HFF-Myc (cell line): ENCODE results near the gene INPP5A.

Experiments
- DNase-seq: peaks from one replicate; pipeline ENCODE4 v3.0.0-alpha.2; 2011; ENCODE audit warnings: low read depth; ENCODE audit errors: extremely low read depth
- H3K4me3 ChIP-seq: replicated peaks from 2 replicates; pipeline ENCODE4 v1.5.1; 2011; ENCODE audit warnings: low read depth, mild to moderate bottlenecking, control low read depth, low read length
- CTCF ChIP-seq: IDR thresholded peaks from 2 replicates; pipeline ENCODE4 v1.5.1; 2012; ENCODE audit warnings: mild to moderate bottlenecking, low read depth, low read length, control low read depth; ENCODE audit errors: missing control alignments

The INPP5A gene

DNA sequence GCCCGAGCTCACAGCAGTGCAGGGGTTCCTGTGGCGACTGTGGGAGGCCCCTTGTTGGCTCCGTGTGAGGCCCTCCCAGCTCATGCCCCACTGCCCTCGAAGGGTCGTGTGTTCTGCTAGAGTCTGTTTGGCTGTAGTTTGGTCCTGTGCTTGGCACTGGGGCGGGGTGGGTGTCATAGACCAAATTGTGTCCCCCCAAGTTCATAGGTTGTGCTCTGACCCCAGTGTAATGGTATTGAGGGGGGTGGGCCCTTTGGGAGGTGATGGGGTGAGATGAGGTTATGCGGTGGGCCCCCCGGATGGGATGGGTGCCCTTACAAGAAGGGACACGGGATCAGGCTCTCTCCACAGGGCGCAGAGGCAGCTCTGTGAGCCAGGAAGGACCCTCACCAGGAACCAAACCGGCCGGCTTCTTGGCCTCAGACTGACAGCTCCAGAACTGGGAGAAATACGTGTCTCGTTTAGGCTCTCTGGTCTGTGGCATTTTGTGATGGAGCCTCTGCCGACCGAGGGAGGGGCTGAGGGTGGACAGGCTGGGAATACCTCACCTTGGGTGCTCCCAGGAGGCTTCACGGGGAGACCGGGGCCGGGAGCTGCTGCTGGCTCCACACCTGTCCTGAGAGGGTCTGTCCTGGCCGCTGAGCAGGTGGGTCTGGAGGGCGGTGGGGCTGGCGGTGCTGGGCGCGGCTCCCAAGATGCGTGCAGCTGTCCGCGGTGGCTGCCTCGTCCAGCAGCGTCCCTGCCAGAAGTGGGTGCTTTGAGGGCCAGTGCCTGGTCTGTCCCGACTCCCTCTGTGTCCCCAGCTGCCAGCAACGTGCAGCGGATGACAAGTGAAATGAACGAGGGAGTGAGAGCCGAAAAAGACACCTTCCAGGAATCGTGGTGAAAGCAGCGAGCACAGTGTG is 89.4 kb downstream of the INPP5A start:
- TF ChIP-seq CTCF: no peak
- H3K4me3 ChIP-seq: no peak overlapping the region
- DNase-seq: no peak

DNA sequence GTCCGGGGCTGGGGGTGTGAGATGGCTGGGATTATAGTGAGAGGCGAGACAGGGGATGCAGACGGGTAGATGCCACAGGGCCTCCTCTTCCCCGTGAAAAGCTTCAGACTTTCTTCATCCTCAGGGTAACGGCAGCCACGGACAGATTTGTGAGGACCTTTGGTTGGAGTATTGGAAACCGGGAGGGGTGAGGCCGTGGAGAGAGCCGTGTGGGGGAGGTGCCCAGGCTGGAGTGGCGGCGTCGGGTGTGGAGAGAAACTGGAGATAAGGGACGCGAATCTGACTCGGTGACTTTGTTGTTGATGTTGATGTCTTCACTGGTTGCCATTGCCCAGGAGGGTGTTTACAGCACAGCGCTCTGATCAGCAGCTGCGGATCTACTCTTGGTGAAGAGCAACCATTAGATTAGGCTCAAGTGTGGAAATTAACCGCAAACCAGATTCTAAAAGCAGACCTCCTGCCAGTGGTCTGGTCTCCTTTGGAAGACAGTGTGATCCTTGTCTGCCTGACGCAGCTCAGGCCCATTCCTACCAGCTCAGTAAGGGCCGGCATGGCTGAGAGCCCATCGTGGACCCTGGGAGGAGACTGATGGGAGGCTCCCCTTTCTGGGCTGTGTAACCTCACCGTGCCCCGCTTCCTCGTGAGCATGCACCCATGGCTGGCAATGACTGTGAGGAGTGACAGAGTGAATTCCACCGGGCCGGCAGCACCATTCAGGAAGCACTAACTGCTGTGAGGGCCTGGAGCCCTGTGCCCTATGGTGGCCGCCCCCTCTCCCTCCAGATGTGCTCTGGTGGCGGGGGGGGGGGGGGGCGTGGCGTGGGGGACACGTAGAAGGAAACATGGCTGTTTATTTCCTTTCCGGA is 90.3 kb downstream of the INPP5A start:
- TF ChIP-seq CTCF: no peak
- peak; percentile 7 for DNase-seq

GRCh38 chr10:132628966-132629900 is 91.6 kb downstream of the INPP5A start:
- H3K4me3 ChIP-seq: no peak overlapping the region
- TF ChIP-seq CTCF: no peak
- no peak for DNase-seq

More for the DNA sequence above, 90.3 kb downstream of the INPP5A start:
- H3K4me3 ChIP-seq: no peak overlapping the region

DNA sequence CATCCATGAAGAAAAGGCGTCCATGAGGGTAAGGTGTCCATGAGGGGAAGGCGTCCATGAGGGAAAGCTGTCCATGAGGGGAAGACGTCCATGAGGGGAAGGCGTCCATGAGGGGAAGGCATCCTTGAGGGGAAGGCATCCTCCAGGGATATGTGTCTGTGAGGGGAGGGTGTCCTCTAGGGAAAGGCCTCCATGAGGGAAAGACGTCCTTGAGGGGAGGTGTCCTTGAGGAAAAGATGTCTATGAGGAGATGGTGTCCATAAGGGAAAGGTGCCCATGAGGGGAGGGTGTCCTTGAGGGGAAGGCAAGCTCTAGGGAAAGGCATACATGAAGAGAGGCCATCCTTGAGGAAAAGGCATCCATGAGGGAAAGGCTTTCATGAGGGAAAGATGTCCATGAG is 92.6 kb downstream of the INPP5A start:
- no peak overlapping the region for H3K4me3 ChIP-seq
- TF ChIP-seq CTCF: no peak
- no peak for DNase-seq

DNA sequence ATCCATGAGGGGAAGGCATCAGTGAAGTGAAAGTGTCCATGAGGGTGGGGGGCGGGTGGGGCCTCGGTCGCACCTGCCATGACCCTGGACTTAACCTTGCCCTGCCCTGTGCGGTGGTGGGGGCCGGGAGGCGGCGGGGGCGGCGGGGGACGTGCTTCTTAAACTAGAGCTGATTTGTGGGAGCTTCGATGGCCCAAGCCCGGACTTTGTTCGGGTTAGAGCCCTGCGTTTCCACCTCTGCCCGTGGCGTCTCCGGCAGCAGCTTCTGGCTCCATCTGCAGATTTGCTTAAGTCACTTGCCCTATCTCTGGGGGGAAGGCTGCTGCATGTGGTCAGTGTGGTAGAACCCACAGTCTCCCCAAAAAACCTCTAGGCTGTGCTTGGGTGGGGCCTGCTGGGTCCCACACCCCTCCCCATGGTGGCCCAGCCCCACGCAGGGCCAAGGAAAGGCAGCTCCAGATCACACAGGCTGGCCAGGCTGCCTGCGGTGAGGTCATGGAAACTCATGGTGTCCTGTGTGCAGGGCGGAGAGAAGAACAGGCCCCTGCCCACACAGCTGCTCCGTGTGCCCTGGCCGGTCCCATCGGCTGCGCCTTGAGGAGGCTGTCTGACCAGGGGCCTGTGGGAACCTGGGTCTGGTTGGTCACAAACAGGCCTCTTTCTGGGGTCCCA is 93.2 kb downstream of the INPP5A start:
- TF ChIP-seq CTCF: no peak
- no peak for DNase-seq
- H3K4me3 ChIP-seq: no peak overlapping the region
